Adrenal gland (tissue), 12 donors: ENCODE measurements around the gene MUC15. TPM values are rescaled to one million over a fixed set of nuclear protein-coding genes. Genes with fewer than 3 reads are reported as not detected.

Experiments used
- DNase-seq, 7 donors: peaks; one replicate each; pipeline ENCODE4 v3.0.0-alpha.2; 2019 to 2020
- H3K27ac ChIP-seq, 5 donors: fragments of 200-600 bp; sonication (generic) in 4 of 5; 1 replicate in 3 of 5; 2 replicates in 2 of 5; pipeline versions ENCODE4 v1.5.1 to v1.8.0; 2016 to 2020; ENCODE audit warnings: mild to moderate bottlenecking in 1 of 5
- H3K27me3 ChIP-seq: fragments of 200-600 bp; 2 replicates; pipeline ENCODE4 v1.8.0; 2021
- H3K36me3 ChIP-seq, 2 donors: fragments of 200-600 bp; replicated peaks in 1 of 2; 1 replicate in 1 of 2; 2 replicates in 1 of 2; pipeline versions ENCODE4 v1.5.1 to v1.8.0; 2018 to 2022
- H3K4me1 ChIP-seq, 2 donors: fragments of 200-600 bp; replicated peaks in 1 of 2; 1 replicate in 1 of 2; 2 replicates in 1 of 2; pipeline versions ENCODE4 v1.5.1 to v1.8.0; 2018 to 2021
- H3K4me3 ChIP-seq, 4 donors: fragments of 200-600 bp; sonication (generic) in 3 of 4; one replicate each; pipeline ENCODE4 v1.5.1; 2016 to 2018
- H3K9me3 ChIP-seq, 3 donors: fragments of 200-600 bp; sonication (generic) in 1 of 3; replicated peaks in 1 of 3; 1 replicate in 2 of 3; 2 replicates in 1 of 3; pipeline versions ENCODE4 v1.5.1 to v1.8.0; 2016 to 2021
- POLR2A ChIP-seq, 2 donors: fragments of 450-650 bp; IDR thresholded peaks; one replicate each; pipeline ENCODE4 v1.6.1; 2017; ENCODE audit warnings: antibody characterized with exemption in 2 of 2, mild to moderate bottlenecking in 2 of 2, moderate library complexity in 1 of 2
- WGBS, 4 donors: extraction: QIAGEN DNeasy Blood & Tissue Kit in 2 of 4; methylation state at CpG; one replicate each; pipeline versions ENCODE4 v1.1.5 to v1.1.7; 2013 to 2017; 5-methylcytosine and 5-hydroxymethylcytosine counted together
- intact Hi-C, 2 donors: fragments of 100-400 bp; cut with DNase I; formaldehyde crosslinking; loops; one replicate each; pipeline versions ENCODE4 v1.14.1 to v1.15.0; 2022 to 2023
- polyA plus RNA-seq, 3 donors: library from polyadenylated mRNA; stranded (reverse); fragments of 200-250 nt in 2 of 3; fragments of 350-450 nt in 1 of 3; fragmentation: Illumina TruSeq in 1 of 3; extraction: RNeasy Lipid Tissue Mini Kit (QIAGEN cat#74804) in 1 of 3; gene quantifications; one replicate each; pipeline ENCODE4 v1.2.3, GENCODE V29; 2013 to 2014
- total RNA-seq, 9 donors: library from RNA; depleted of rRNA in 4 of 9; stranded (reverse); fragments of >200 nt in 4 of 9; fragments of 120-200 nt in 1 of 9; fragmentation: NEBNext Ultra II Directional in 1 of 9; extraction: Animal tissue kit (Norgen Biotek cat#: 25700) in 1 of 9; gene quantifications; one replicate each; pipeline versions ENCODE4 v1.1.0 to v1.2.4, GENCODE V29; 2013 to 2023
- TF ChIP-seq, protein P1 (sequence below), 6 experiments: fragments of 450-650 bp in 4 of 6; fragments of 200-600 bp in 2 of 6; sonication (generic) in 1 of 6; IDR thresholded peaks; 1 replicate in 5 of 6; 2 replicates in 1 of 6; pipeline versions ENCODE4 v1.5.1 to v1.8.0; 2016 to 2021; ENCODE audit warnings: antibody characterized with exemption in 6 of 6, mild to moderate bottlenecking in 2 of 6, moderate library complexity in 1 of 6
- donor health status: healthy with polysubstance abuse.
- donor health status: Bipolar disorder and iron deficiency.
- donor health status: DM: yes; HTN: yes; CAD: no.
- donor health status: DM: no; HTN: no; CAD: no.
- donor health status: DM: no; HTN: no; CAD: no.
- donor health status: DM: yes; HTN: yes; CAD: no.

The MUC15 gene
- total and polyA plus RNA-seq, 12 donors: 0.07 to 0.95 (median 0.32) TPM; not detected in 7

DNA sequence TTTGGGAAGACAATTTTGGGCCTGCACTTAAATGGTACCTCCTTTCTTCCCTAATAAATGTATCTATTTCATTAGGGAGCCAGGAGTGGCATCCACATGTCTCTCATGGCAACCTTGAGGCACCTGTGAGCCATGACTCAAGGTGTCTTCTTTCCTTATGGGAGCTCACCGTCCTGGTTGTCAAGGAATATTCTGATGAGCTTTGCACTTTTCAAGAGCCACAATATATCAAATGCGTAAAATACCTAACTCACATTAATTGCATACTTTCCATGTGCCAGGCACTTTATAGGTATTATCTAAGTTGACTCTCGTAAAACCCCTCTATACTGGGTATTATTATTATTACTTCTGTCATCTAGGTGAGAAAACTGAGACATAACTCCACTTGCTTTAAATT is 32.5 kb downstream of the MUC15 start:
- no peak for DNase-seq
- Histone ChIP-seq H3K9me3 (no peaks in the 10 kb centered on the region), H3K4me3 (no peak overlapping the region), H3K27me3 (no peaks in the 10 kb centered on the region), H3K27ac (no peak overlapping the region), H3K36me3 (no peaks in the 10 kb centered on the region), H3K4me1 (no peaks in the 10 kb centered on the region)
- 77 to 83% (median 80%) methylated on average over 3 of the region's 3 CpGs for WGBS, 4 donors
- intact Hi-C loops: no loop called here
- TF ChIP-seq, protein P1, sequence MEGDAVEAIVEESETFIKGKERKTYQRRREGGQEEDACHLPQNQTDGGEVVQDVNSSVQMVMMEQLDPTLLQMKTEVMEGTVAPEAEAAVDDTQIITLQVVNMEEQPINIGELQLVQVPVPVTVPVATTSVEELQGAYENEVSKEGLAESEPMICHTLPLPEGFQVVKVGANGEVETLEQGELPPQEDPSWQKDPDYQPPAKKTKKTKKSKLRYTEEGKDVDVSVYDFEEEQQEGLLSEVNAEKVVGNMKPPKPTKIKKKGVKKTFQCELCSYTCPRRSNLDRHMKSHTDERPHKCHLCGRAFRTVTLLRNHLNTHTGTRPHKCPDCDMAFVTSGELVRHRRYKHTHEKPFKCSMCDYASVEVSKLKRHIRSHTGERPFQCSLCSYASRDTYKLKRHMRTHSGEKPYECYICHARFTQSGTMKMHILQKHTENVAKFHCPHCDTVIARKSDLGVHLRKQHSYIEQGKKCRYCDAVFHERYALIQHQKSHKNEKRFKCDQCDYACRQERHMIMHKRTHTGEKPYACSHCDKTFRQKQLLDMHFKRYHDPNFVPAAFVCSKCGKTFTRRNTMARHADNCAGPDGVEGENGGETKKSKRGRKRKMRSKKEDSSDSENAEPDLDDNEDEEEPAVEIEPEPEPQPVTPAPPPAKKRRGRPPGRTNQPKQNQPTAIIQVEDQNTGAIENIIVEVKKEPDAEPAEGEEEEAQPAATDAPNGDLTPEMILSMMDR (IDR thresholded peaks at IDR 0.05): no peak
- no peak for TF ChIP-seq POLR2A (IDR thresholded peaks at IDR 0.05)

DNA sequence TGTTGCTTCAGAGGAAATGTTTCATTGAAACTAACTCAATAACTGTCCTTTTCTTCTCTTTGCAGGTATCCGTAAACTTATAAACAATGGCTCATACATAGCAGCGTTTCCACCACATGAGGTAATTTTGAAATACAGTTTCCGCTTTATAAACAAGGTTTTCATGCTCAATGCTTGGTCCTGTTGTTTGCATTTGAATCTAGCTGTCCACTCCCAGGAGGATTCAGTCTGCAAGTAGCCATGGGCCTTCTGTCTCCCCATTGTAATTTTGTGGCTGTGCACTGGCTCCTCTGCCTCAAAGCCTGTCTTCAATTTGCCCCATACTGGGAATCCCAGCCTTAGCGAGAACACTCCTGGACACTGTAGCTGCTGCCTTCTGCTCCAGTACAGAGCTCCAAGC is 34.7 kb downstream of the MUC15 start:
- H3K36me3 ChIP-seq: no peaks in the 10 kb centered on the region
- DNase-seq: no peak
- no peaks in the 10 kb centered on the region for H3K4me1 ChIP-seq
- H3K4me3 ChIP-seq: no peak overlapping the region
- intact Hi-C loops: no loop called here
- TF ChIP-seq, protein P1 (IDR thresholded peaks at IDR 0.05): no peak
- TF ChIP-seq POLR2A (IDR thresholded peaks at IDR 0.05): no peak
- H3K27ac ChIP-seq: no peak overlapping the region
- WGBS, 4 donors: 84 to 94% (median 89%) methylated on average over 4 of the region's 4 CpGs
- H3K9me3 ChIP-seq: no peaks in the 10 kb centered on the region
- H3K27me3 ChIP-seq: no peaks in the 10 kb centered on the region

DNA sequence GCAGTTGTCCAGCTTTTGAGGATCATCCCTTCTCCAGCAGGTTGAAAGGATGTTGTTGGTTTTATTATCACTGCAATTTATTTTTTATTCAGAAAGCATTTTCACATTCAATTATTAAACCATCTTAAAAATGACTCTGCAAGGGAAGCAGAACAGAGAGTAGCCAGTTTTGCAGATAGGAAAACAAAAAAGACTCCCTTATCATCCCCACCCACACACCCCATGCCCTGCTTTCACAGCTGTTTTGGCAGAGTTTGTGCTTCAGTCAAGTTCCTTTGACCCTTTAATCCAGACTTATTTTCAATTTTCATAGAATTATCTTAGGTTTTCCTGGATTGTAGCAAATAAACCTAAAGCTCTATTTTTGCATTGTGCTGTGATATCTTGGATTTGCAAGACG is 44.4 kb downstream of the MUC15 start:
- no peak overlapping the region for H3K27ac ChIP-seq
- TF ChIP-seq, protein P1 (IDR thresholded peaks at IDR 0.05): no peak
- no peak for TF ChIP-seq POLR2A (IDR thresholded peaks at IDR 0.05)
- H3K4me3 ChIP-seq: no peak overlapping the region
- intact Hi-C loops: no loop called here
- no peaks in the 10 kb centered on the region for H3K27me3 ChIP-seq
- DNase-seq: no peak
- no peaks in the 10 kb centered on the region for H3K4me1 ChIP-seq
- WGBS, 4 donors: 33 to 50% (median 41%) methylated on average over 1 of the region's 1 CpG
- H3K36me3 ChIP-seq: no peaks in the 10 kb centered on the region
- no peaks in the 10 kb centered on the region for H3K9me3 ChIP-seq

DNA sequence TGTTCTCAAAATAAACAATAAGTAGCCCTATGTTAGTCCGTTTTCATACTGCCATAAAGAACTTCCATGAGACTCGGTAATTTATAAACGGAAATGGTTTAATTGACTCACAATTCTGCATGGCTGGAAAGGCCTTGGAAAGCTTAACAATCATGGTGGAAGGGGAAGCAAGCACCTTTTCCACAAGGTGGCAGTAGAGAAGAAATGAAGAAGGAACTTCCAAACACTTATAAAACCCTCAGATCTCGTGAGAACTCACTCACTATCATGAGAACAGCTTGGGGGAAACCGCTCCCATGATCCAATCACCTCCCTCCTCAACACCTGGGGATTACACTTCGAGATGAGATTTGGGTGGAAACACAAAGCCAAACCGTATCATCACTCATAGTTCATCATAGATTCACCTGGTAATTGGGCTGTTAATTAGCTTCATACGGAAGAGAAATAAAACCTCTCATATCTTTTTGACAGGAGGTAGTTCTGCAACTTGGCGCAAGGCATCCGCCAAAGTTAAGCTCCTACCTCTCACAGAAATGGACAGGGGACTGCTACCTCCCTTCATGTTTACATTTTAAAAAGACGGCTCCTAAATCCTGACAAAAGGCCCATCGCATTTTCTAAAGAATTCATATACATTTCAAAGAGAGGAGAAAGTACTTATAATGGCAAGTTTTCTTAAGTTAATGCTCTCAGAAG is 49.0 kb downstream of the MUC15 start:
- DNase-seq: no peak
- H3K4me3 ChIP-seq: no peak overlapping the region
- TF ChIP-seq POLR2A (IDR thresholded peaks at IDR 0.05): no peak
- TF ChIP-seq, protein P1 (IDR thresholded peaks at IDR 0.05): no peak
- H3K36me3 ChIP-seq: no peaks in the 10 kb centered on the region
- H3K4me1 ChIP-seq: no peaks in the 10 kb centered on the region
- H3K27me3 ChIP-seq: no peaks in the 10 kb centered on the region
- H3K9me3 ChIP-seq: no peaks in the 10 kb centered on the region
- intact Hi-C loops: no loop called here
- H3K27ac ChIP-seq: no peak overlapping the region
- WGBS, 4 donors: 54 to 64% (median 59%) methylated on average over 12 of the region's 12 CpGs
